Retinal pigment epithelial cell (primary cell): ENCODE results near the gene TRIM37.
"Not testable (repeated sequence)": the region's sequence is repeated elsewhere in the genome, so short reads cannot be mapped to it uniquely, and the experiment has no call there.

Experiments used
- DNase-seq: peaks from one replicate; pipeline ENCODE4 v3.0.0-alpha.2; 2010; ENCODE audit warnings: low read depth
- H3K4me3 ChIP-seq: 2 replicates; pipeline ENCODE4 v1.5.1; 2011; ENCODE audit warnings: mild to moderate bottlenecking, low read length, control low read depth, moderate library complexity
- CTCF ChIP-seq: conservative IDR thresholded peaks from 2 replicates; pipeline ENCODE4 v1.5.1; 2011; ENCODE audit warnings: low read depth, low read length, control low read depth, inconsistent platforms

TRIM37 gene

GRCh38 chr17:59151006-59151405, 44.3 kb upstream of the TRIM37 start:
- DNase-seq, result no peak
- H3K4me3 ChIP-seq, result no peak overlapping the region
- TF ChIP-seq CTCF, result no peak

- no peak for DNase-seq
- no peak for TF ChIP-seq CTCF
- H3K4me3 ChIP-seq, result no peak overlapping the region
Measured at GRCh38 chr17:59149841-59150511, 43.3 kb upstream of the TRIM37 start.

GRCh38 chr17:59149051-59149450, 42.4 kb upstream of the TRIM37 start:
- no peak overlapping the region for H3K4me3 ChIP-seq
- TF ChIP-seq CTCF, result no peak
- no peak for DNase-seq

GRCh38 chr17:59145571-59146096, 39.0 kb upstream of the TRIM37 start:
- no peak for DNase-seq
- no peak overlapping the region for H3K4me3 ChIP-seq
- TF ChIP-seq CTCF, result no peak

GRCh38 chr17:59141860-59142259, 35.2 kb upstream of the TRIM37 start:
- no peak overlapping the region for H3K4me3 ChIP-seq
- no peak for TF ChIP-seq CTCF
- no peak for DNase-seq

GRCh38 chr17:59139939-59140338, 33.3 kb upstream of the TRIM37 start:
- no peak for TF ChIP-seq CTCF
- H3K4me3 ChIP-seq, result no peak overlapping the region
- no peak for DNase-seq

GRCh38 chr17:59138339-59138738, 31.7 kb upstream of the TRIM37 start:
- not testable (repeated sequence) for DNase-seq, H3K4me3 ChIP-seq
